Lower leg skin (tissue), 4 donors: ENCODE data around the gene KCTD19. TPM values are rescaled to one million over a fixed set of nuclear protein-coding genes. Genes with fewer than 3 reads are reported as not detected.
A peak's percentile ranks its signal among the peaks of the same experiment; 100 is the strongest.
"Not testable (repeated sequence)": the region's sequence is repeated elsewhere in the genome, so short reads cannot be mapped to it uniquely, and the experiment has no call there.

Experiments used
- DNase-seq, 2 donors: peaks; one replicate each; pipeline ENCODE4 v3.0.0-alpha.2; 2019; ENCODE audit warnings: low spot score in 2 of 2
- H3K4me3 ChIP-seq: fragments of 200-600 bp; sonication (generic); 2 replicates; pipeline ENCODE4 v1.5.1; 2017; ENCODE audit warnings: mild to moderate bottlenecking, low read depth; ENCODE audit not compliant: poor library complexity, severe bottlenecking
- CTCF ChIP-seq, 3 donors: fragments of 450-650 bp; IDR thresholded peaks; one replicate each; pipeline ENCODE4 v1.5.1; 2016; ENCODE audit warnings: antibody characterized with exemption in 3 of 3, mild to moderate bottlenecking in 3 of 3, moderate library complexity in 2 of 3
- POLR2A ChIP-seq, 2 donors: fragments of 450-650 bp; IDR thresholded peaks; one replicate each; pipeline ENCODE4 v1.6.1; 2016 to 2017; ENCODE audit warnings: antibody characterized with exemption in 2 of 2, mild to moderate bottlenecking in 1 of 2, moderate library complexity in 1 of 2
- WGBS, 2 donors: methylation state at CpG; one replicate each; pipeline ENCODE4 v1.1.5; 2018; 5-methylcytosine and 5-hydroxymethylcytosine counted together
- intact Hi-C: fragments of 100-400 bp; cut with DNase I; formaldehyde crosslinking; loops from one replicate; pipeline ENCODE4 v1.15.0; 2023; ENCODE audit warnings: low total_unique reads
- total RNA-seq, 4 donors: library from RNA; depleted of rRNA; stranded (reverse); fragments of >200 nt; gene quantifications; one replicate each; pipeline ENCODE4 v1.1.0, GENCODE V29; 2016

The KCTD19 gene
- under 1 TPM in 2 of 4 donors, not detected in 2; 0.11 to 0.32 TPM for total RNA-seq

DNA sequence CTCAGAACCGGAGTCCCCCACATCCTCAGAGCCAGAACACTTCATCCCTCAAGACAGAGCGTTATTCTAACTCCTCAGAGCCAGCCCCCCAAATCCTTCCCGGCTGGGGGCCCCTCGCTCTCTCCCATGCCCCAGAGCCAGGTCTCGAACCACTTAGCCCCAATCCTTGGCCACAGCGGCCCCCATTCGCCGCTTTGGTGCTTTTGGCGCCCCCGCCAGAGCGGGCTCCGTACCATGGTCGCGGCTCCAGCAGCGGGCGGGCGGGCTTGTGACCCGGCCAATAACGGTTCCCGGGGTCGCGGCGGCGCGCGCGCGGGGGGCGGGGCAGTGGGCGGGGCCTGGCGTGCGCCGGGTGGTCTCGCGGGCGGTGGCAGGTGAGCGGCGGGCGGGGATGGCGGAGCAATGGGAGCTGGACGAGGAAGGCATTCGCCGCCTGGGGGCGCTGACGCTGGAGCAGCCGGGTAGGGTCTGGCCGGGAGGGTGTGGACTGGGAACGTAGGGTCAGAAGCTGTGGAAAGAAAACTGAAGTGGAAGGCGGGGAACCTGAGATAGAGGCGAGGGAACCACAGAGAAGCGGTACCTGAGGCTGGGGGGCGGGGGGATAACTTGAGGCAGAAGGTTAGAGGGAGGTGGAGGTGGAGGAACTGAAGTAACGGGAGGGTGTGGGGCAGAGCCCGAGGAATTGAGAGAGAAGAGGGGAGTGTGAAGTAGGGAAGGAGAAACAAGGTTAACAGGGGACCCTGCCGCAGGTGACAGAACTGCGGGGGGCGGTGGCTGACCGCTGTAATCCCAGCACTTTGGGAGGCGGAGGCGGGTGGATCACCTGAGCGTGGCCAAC, at the start of gene KCTD19, which contains the start of gene LRRC36:
Gene KCTD19 (minus strand): TSS at position 270 of the 838 bp plus-strand sequence. CDS start 34 bp downstream, at position 236.
Gene LRRC36 (plus strand): TSS at position 344 of the 838 bp plus-strand sequence. CDS start 48 bp downstream, at position 392.
- peak within 1 kb of the TSS; percentile 38 for H3K4me3 ChIP-seq
- WGBS, 2 donors = 9 to 11% methylated on average over 43 to 51 of the region's 61 CpGs
- DNase-seq = peak in 1 of 2 donors; percentile 92

GRCh38 chr16:67376012-67376411, 49.5 kb upstream of the KCTD19 start:
- WGBS, 2 donors = 90 to 92% methylated on average over 11 of the region's 11 CpGs
- H3K4me3 ChIP-seq, DNase-seq, intact Hi-C loops: not testable (repeated sequence)

More for the DNA sequence above, at the start of gene KCTD19, which contains the start of gene LRRC36:
- no peak for TF ChIP-seq CTCF (IDR thresholded peaks at IDR 0.05)
- TF ChIP-seq POLR2A (IDR thresholded peaks at IDR 0.05) = no peak
- intact Hi-C loops = no loop called here

- no peak for DNase-seq
- intact Hi-C loops = no loop called here
- TF ChIP-seq CTCF (IDR thresholded peaks at IDR 0.05) (no peak), POLR2A (IDR thresholded peaks at IDR 0.05) (no peak)
- no peak overlapping the region for H3K4me3 ChIP-seq
Measured at GRCh38 chr16:67372664-67373063, 46.1 kb upstream of the KCTD19 start.

- TF ChIP-seq POLR2A (IDR thresholded peaks at IDR 0.05) (no peak), CTCF (IDR thresholded peaks at IDR 0.05) (no peak)
- 92 to 93% methylated on average over 4 of the region's 4 CpGs for WGBS, 2 donors
- intact Hi-C loops = no loop called here
- no peak overlapping the region for H3K4me3 ChIP-seq
- no peak for DNase-seq
Measured at GRCh38 chr16:67370661-67371060, 44.1 kb upstream of the KCTD19 start.

DNA sequence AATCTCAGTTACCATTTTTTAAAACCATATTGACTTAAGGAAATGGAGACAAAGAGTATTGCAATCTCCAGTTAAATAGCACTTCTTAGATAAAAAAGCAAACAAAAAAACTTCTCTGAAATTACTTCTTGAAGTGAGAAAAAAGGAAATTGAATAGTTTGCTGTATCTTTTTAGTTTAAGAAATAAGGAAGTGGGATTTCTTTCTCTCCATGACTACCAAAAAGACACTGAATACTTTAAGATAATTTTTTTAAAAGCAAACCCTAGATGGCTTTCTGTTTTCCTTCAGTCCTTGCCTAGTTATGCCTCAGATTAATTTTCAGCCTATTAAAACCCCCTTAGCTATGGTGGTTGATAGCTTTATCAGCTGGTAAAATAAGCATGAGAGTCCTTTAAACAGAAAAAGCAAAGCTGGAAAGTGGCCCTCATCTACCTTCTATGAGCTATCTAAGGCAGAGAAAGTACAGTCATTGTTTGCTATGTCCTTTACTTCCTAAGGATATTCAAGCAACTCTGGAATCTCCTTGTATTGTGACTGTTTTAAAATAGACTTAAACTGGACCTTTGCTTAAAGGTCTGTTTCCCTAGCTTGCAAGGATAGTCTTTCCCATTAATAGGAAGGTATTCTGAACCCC, 38.2 kb upstream of the KCTD19 start:
- no peak for DNase-seq
- no peak overlapping the region for H3K4me3 ChIP-seq
- no peak for TF ChIP-seq CTCF (IDR thresholded peaks at IDR 0.05)
- no peak for TF ChIP-seq POLR2A (IDR thresholded peaks at IDR 0.05)
- intact Hi-C loops = no loop called here

GRCh38 chr16:67361038-67361437, 34.5 kb upstream of the KCTD19 start:
- H3K4me3 ChIP-seq = no peak overlapping the region
- no peak for TF ChIP-seq POLR2A (IDR thresholded peaks at IDR 0.05)
- no peak for TF ChIP-seq CTCF (IDR thresholded peaks at IDR 0.05)
- 83 to 90% methylated on average over 3 of the region's 3 CpGs for WGBS, 2 donors
- intact Hi-C loops = no loop called here
- no peak for DNase-seq

DNA sequence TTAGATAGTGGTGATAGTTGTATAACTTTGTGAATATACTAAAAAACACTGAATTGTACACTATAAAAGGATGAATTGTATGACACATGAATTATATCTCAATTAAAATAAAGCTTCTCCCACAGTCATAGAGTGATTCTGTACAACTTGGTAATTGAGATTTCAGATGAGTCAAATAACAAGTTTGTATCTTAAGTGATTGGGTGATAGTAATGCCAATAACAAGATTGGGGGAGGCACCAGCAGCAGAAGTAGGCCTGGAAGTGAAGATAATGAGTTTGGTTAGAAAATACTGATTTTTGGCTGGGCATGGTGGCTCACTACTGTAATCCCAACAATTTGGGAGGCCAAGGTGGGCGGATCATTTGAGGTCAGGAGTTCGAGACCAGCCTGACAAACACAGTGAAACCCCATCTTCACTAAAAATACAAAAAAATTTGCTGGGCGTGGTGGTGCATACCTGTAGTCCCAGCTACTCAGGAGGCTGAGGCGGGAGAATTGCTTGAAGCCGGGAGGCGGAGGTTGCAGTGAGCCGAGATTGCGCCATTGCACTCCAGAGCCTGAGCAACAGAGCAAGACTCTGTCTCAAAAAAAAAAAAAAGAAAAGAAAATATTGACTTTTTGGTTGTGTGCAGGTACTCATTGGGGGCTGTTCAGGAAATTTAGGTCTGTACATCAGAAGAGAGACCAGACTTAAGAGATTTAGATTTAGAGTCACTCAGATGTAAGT, 33.2 kb upstream of the KCTD19 start:
- DNase-seq, intact Hi-C loops, H3K4me3 ChIP-seq: not testable (repeated sequence)
- WGBS, 2 donors = 95 to 99% methylated on average over 8 of the region's 8 CpGs
